K562 (cell line): ENCODE data around the gene MRPS15. TPM values are rescaled to one million over a fixed set of nuclear protein-coding genes. Genes with fewer than 3 reads are reported as not detected.

Experiments
- CCNT2 ChIP-seq: IDR thresholded peaks from 2 replicates; pipeline ENCODE4 v1.6.1; 2011; ENCODE audit warnings: borderline replicate concordance, low read depth, mild to moderate bottlenecking, moderate library complexity, mixed read lengths, low read length; ENCODE audit not compliant: insufficient read length; ENCODE audit errors: extremely low read depth
- CEBPG ChIP-seq, 3 experiments: fragments of 200-800 bp in 1 of 3; sonication (Bioruptor generic) in 1 of 3; sonication (generic) in 1 of 3; formaldehyde crosslinking in 1 of 3; IDR thresholded peaks in 2 of 3; conservative IDR thresholded peaks in 1 of 3; 2 replicates each; pipeline versions ENCODE4 v1.6.1 to v1.8.0; 2016 to 2022; ENCODE audit warnings: missing compliant biosample characterization in 2 of 3, missing genetic modification characterization in 2 of 3, mild to moderate bottlenecking in 1 of 3, missing genetic modification reagents in 1 of 3
- CHCHD3 ChIP-seq: fragments of 250-450 bp; sonication (Bioruptor Pico); IDR thresholded peaks from 2 replicates; pipeline ENCODE4 v2.1.2; 2022; ENCODE audit warnings: mild to moderate bottlenecking
- ESRRB ChIP-seq: fragments of 250-450 bp; sonication (Bioruptor Pico); IDR thresholded peaks from 2 replicates; pipeline ENCODE4 v1.5.0; 2020; ENCODE audit warnings: mild to moderate bottlenecking, moderate library complexity, borderline replicate concordance
- KDM5B ChIP-seq: fragments of 200-600 bp; sonication (generic); IDR thresholded peaks from 2 replicates; pipeline ENCODE4 v1.6.1; 2012; ENCODE audit warnings: low read depth, mild to moderate bottlenecking, moderate library complexity, low read length, control low read depth, inconsistent platforms; ENCODE audit not compliant: insufficient replicate concordance
- NBN ChIP-seq: fragments of 450-650 bp; IDR thresholded peaks from 2 replicates; pipeline ENCODE4 v1.6.1; 2016; ENCODE audit warnings: low read depth, mild to moderate bottlenecking
- SLC30A9 ChIP-seq: fragments of 250-450 bp; sonication (Bioruptor Pico); IDR thresholded peaks from 2 replicates; pipeline ENCODE4 v1.8.0; 2022; ENCODE audit warnings: mild to moderate bottlenecking, moderate library complexity
- ZNF133 ChIP-seq: fragments of 250-450 bp; sonication (Bioruptor Pico); IDR thresholded peaks from 2 replicates; pipeline ENCODE4 v1.4.0; 2020; ENCODE audit warnings: mild to moderate bottlenecking
- ZNF311 ChIP-seq: fragments of 250-450 bp; sonication (Bioruptor Pico); IDR thresholded peaks from 2 replicates; pipeline ENCODE4 v1.4.0; 2020; ENCODE audit warnings: mild to moderate bottlenecking, moderate library complexity
- polyA plus RNA-seq, 8 experiments: library from polyadenylated mRNA; depleted of rRNA in 4 of 8; stranded (reverse) in 5 of 8; unstranded in 3 of 8; fragments of >200 nt; fragmentation: Nextera tagmentation in 2 of 8; fragmentation: Illumina TruSeq in 1 of 8; extraction: Ambion mirVana in 2 of 8; extraction: Trizol in 1 of 8; gene quantifications; 2 replicates each; pipeline versions ENCODE4 v1.2.1 to v1.2.3, GENCODE V29; 2011 to 2014; ENCODE audit warnings: inconsistent platforms in 1 of 8, missing spikeins in 1 of 8
- total RNA-seq, 7 experiments: library from RNA; depleted of rRNA in 6 of 7; stranded (reverse); fragments of >200 nt in 6 of 7; fragmentation: Illumina TruSeq in 2 of 7; extraction: Trizol in 2 of 7; gene quantifications; 2 replicates each; pipeline versions ENCODE4 v1.2.1 to v1.2.3, GENCODE V29; 2011 to 2021; ENCODE audit warnings: low replicate concordance in 1 of 7
- TF ChIP-seq, protein P1 (sequence below): sonication (generic); formaldehyde crosslinking; IDR thresholded peaks from 2 replicates; pipeline ENCODE4 v1.9.0; 2022; ENCODE audit warnings: mild to moderate bottlenecking, missing genetic modification reagents
- TF ChIP-seq, protein P2 (sequence below), 2 experiments: fragments of 450-650 bp in 1 of 2; IDR thresholded peaks; 2 replicates each; pipeline ENCODE4 v1.6.1; 2011 to 2017; ENCODE audit warnings: low read depth in 2 of 2, antibody characterized with exemption in 1 of 2, borderline replicate concordance in 1 of 2, low read length in 1 of 2, mild to moderate bottlenecking in 1 of 2, mixed read lengths in 1 of 2; ENCODE audit not compliant: control insufficient read depth in 1 of 2

The MRPS15 gene
- total and polyA plus RNA-seq, 9 of the 15 experiments (the other 6 are each of a cell fraction or from before 2014, with no cell fraction given): 62.9 to 286 (median 149) TPM

DNA sequence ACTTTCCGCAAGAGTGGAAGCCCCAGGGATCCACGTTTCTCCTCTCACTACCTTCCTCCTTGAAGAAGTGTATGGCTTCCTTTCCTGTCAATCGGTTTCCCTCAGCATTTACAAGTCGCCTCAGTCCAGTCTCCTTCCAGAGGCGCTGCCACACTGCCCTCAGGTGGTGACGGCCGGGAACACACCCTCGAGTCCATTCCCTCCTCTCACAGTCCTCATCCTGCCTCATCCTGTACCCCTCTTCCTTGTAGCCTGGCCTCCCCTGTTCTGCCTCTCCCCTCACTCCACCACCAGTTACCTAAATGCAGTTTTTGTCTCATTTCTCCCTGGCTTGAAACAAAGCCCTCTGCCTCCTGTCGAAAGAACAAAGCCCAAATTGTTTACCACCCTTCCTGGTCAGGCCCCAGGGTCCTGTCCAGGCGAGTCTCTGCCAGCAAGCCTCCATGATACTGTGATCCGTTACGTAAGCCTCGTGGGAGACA lies 43.3 kb downstream of the MRPS15 start (continued):
- no peak for TF ChIP-seq ESRRB
- no peak for TF ChIP-seq ZNF133 (CRISPR knock-in tag)
- TF ChIP-seq SLC30A9 (CRISPR knock-in tag): no peak
- TF ChIP-seq CHCHD3: no peak
- no peak for TF ChIP-seq KDM5B
- 0 out of 2 replicates have a peak, but pooled peaks have one; percentile 49 for TF ChIP-seq NBN
- TF ChIP-seq CEBPG (CRISPR knock-in tag; IDR thresholded peaks at IDR 0.05): no peak
- TF ChIP-seq CEBPG (tag; conservative IDR thresholded peaks at IDR 0.05 in 1 of 2, IDR thresholded peaks at IDR 0.05 in 1 of 2): no peak
- TF ChIP-seq, protein P1, sequence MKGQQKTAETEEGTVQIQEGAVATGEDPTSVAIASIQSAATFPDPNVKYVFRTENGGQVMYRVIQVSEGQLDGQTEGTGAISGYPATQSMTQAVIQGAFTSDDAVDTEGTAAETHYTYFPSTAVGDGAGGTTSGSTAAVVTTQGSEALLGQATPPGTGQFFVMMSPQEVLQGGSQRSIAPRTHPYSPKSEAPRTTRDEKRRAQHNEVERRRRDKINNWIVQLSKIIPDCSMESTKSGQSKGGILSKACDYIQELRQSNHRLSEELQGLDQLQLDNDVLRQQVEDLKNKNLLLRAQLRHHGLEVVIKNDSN: no peak
- TF ChIP-seq ZNF311 (CRISPR knock-in tag): no peak
- no peak for TF ChIP-seq CCNT2
- TF ChIP-seq, protein P2, sequence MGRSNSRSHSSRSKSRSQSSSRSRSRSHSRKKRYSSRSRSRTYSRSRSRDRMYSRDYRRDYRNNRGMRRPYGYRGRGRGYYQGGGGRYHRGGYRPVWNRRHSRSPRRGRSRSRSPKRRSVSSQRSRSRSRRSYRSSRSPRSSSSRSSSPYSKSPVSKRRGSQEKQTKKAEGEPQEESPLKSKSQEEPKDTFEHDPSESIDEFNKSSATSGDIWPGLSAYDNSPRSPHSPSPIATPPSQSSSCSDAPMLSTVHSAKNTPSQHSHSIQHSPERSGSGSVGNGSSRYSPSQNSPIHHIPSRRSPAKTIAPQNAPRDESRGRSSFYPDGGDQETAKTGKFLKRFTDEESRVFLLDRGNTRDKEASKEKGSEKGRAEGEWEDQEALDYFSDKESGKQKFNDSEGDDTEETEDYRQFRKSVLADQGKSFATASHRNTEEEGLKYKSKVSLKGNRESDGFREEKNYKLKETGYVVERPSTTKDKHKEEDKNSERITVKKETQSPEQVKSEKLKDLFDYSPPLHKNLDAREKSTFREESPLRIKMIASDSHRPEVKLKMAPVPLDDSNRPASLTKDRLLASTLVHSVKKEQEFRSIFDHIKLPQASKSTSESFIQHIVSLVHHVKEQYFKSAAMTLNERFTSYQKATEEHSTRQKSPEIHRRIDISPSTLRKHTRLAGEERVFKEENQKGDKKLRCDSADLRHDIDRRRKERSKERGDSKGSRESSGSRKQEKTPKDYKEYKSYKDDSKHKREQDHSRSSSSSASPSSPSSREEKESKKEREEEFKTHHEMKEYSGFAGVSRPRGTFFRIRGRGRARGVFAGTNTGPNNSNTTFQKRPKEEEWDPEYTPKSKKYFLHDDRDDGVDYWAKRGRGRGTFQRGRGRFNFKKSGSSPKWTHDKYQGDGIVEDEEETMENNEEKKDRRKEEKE (IDR thresholded peaks at IDR 0.05; ENCODE audit: borderline replicate concordance in 1 of 2, control insufficient read depth in 1 of 2, low read depth in 2 of 2, low read length in 1 of 2): no peak
